CD4-positive, alpha-beta T cell treated with Interleukin-10 for 1 hour (primary cell): Measurements from ENCODE around the gene CDC42EP1.
"Not testable (repeated sequence)": the region's sequence is repeated elsewhere in the genome, so short reads cannot be mapped to it uniquely, and the experiment has no call there.

Experiments used
- DNase-seq: peaks from one replicate; pipeline ENCODE4 v3.0.0-alpha.2; 2020

CDC42EP1 gene, protein sequence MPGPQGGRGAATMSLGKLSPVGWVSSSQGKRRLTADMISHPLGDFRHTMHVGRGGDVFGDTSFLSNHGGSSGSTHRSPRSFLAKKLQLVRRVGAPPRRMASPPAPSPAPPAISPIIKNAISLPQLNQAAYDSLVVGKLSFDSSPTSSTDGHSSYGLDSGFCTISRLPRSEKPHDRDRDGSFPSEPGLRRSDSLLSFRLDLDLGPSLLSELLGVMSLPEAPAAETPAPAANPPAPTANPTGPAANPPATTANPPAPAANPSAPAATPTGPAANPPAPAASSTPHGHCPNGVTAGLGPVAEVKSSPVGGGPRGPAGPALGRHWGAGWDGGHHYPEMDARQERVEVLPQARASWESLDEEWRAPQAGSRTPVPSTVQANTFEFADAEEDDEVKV

DNA sequence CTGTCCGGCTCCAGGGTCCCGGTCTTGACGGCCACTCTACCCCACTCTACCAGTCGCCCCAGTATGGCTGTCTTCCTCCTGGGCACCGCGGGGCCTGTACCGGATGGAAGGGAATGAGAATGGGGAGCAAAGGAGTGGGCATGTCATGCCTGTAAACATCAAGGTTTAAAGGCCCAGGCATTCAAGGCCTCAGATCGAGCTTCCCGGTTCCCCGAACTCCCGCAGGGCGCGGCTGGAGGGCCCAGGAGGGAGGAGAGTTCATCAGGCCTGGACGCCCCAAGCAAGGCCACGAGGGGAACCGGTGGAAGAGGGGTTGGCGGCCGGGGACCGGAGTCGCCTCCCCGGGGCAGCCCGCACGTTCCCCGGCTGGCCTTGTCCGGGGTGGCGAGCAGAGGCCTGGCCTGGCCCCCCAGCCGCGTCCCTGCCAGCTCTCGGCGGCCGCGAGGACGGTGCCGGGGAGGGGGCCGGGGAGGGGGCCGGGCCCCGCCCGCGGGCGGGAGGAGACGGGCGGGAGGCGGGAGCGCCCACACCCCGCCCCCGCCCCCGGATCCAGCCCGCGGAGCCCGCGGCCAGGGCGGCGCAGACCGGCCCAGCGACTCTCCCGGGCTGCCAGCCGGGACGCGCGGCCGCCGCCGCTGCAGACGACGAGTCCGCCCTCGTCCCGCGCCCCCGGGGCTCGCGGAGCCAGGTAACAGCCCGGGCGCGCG lies at the start of gene CDC42EP1:
Gene CDC42EP1, plus strand, starts transcription at position 580 of the 707 bp plus-strand sequence. CDS start 5,870 bp downstream, outside the sequence.
- no peak for DNase-seq

DNA sequence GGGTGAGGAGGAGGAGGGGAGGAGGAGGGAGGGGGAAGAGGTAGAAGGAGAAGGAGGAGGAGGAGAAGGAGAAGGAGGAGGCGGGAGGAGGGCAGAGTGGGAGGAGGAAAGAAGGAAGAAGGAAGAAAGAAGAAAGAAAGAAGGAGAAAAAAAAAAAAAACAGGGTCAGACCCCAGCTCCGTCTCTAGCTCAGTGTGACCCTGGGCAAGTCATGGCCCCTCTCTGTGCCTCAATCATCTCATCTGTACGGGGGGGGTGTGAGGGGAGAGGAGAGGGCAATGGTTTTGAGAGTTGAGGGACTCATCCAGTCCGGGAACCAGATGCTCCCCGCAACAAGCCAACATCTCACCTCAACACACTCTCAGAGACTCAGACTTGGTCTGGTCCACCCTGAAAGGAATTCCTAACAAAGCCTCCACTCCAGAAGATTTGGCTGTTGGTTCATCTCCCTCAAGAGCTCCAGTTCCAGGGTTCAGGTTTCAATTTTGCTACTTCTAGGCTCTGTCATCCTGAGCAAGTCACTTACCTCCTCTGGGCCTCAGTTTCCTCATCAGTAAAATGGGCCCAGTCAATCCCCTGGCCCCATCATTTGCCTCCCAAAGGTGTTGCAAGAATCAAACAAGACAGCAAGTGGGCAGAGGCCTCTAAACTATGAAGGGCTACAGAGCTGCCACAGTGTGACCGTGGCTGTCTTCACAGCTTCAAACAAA lies 48.7 kb upstream of the CDC42EP1 start:
- DNase-seq = no peak

DNA sequence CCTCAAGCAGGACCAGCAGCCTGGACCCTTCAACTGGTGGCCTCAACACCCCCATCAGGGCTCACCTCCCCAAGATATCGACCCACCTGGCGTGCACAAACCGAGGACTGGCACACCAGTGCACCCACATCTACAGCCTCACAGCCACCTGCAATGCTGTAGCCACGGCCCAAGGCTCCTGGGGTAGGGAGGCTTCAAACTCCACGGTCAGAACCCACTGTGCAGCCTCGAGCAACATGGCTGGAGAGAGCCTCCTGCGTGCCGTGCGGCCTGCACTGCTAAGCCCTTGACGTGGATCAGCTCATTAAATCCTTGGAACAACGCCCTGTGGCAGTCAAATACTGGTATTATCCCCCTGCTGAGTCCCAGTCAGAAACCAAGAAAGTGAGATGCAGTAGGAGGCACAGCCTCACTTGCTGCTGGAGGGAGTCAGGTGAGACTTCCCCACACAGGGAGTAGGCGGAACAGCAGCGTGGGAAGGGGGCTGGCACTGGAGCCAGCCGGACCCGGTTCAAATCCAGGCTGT lies 45.7 kb upstream of the CDC42EP1 start:
- DNase-seq = no peak

DNA sequence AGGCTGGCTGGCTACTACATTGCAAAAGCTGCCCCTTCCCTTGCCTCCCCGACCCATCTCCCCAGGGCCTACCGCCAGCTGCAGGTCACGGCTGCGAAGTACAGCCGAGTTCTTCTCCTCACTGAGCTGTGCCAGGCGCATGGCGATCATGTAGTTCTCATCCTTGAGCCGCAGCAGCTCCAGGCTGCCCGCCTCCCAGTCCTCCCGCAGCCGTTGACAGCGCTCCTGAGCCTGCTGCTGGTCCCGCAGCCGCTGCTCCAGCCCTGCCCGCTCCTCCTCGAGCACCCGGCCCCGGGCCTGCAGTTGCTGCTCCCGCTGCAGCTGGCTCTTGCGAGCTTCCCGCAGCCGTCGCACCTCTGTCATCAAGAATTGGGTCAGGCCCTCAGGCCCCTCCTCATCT lies 44.4 kb upstream of the CDC42EP1 start:
- DNase-seq = no peak

DNA sequence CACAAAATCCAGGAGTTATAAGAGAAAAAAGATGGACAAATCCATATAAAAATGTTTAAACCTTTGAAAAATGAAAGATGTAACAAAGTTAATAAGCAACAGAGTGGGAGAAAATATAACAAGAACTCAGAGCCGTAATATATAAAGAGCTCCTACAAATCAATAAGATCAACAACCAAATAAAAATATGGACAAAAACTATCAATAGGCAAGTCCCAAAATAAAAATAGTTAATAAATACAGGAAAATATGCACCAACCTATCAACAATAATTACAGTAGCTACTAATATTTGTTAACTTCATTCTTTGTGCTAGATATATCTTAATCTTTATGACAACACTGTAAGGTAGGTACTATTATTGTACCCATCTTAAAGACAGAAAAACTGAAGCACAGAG lies 43.8 kb upstream of the CDC42EP1 start:
- no peak for DNase-seq

DNA sequence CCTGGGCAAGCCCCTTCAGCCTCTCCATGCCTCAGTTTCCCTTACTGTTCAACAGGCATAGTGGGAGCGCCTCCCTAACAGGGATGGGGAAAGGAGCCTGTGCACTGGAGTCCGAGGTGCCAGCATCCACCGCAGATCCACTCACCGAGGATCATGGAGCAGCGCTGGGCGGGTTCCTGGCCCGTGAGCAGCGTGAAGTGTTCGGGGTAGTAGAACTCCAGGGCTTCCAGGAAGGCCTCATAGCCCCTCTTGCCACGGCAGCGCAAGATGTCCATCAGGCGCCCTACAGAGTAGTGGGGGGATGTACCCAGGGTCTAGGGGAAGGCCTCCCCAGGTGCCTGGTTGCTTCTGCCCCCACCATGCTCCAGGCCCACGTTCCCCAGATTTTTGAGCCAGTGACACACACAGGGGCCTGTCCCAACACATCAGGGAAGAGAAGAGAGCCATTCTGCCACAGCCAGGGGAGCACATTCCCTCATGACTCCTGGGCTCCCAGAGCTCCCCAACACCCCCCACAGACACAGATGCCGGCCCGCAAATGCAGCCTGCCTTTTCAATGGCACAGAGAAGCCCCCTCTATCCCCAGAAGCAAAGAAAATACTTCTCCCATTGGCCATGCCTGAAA lies 42.3 kb upstream of the CDC42EP1 start:
- no peak for DNase-seq

DNA sequence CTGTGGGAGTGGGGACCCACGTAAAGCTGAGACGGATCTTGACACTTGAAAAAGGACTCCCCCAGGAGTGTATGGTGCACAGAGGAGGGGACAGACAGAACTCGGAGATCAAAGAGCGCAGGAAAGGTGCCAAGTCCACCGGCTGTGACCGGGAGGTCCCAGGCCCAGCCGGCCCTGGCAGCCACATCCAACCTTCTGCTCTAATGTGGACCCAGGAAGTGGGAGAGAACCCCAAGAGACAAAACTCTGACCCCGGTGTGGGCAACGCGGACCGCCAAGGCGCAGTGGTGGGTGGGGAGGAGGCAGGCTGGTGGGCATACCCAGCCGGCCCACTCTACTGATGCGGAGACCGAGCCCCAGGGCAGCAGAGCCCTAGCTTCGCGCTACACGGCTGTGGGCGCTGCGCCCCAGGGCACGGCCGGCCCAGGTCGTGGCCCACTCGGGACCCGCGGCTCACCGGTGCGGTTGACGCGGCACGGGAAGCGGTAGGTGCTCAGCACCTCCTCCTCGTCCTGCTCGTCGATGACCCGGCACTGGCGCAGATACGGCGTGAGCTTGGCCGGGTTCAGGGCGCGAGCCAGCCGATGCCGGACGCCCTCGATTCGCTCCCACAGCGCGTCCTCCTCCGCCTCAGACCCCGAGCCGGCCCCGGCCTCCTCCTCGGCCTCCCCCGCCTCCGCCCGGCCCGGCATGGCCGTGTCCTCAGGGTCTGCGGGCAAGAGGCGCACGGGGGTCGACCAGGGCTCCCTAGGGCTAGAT lies 41.6 kb upstream of the CDC42EP1 start:
- no peak for DNase-seq

DNA sequence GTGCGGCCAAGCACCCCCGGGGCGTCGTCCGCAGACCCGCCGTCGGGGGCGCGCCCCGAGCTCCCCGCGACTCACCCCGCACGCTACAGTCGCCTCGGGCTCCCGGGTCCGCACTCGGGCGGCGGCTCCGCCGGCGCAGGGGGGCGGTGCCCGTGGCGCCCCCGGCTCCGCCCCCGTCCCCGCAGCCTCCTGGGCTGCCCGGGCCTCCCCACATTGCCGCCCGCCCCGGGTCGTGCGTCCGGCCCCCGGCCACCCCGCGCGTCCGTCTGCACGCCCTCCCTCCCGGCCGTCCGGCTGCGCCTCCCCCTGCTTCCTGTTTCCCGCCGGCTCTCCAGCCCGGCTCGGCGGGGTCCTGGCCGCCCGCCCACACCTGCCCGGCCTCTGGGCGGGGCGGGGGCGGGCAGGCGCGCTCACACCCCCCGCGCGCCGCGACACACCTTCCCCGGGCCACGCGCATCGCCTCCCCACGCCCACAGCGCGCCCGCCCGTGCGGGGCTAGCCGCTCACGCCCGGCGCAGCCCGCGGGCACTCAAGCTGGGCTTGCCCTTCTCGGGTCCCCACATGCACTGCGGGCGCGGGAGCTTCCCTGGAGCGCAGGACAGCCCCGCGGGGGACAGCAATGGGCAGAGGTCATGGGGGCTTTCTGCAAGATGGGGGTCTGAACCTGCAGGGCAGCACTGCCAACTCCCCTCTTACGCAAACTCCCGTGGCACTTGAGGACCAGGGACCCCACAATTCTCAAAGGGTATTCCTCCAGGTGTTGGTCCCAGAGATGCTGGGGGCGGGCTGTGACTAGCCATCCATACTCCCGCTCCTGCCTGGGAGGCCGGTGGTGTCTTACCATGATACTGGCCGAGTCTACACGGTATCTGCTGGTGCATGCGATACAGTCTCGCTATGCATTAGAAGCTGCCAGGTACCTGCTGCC lies 40.7 kb upstream of the CDC42EP1 start, which contains the start of gene CARD10:
Gene CARD10, minus strand, starts transcription at position 148 of the 928 bp plus-strand sequence. CDS start 215 bp downstream, outside the sequence.
- no peak for DNase-seq

DNA sequence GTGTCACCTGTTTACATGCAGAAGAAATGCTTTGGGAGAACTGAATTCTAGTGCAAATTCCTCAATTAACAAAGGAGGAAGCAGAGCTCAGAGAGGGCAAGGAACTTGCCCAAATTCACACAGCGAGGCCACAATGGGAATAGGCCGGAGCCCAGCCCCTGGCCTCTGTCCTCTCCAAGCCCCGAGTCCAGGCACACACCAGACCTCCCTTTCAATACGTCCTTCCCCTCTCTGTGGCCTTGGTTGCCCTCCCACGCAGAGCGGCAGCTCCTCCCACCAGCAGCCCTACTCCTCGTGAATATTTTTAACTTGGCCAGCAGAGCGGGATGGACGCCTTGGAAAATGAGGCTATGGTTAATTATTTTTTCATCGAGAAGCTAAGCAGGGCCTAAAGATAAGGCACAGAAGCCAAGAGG lies 39.5 kb upstream of the CDC42EP1 start:
- no peak for DNase-seq

DNA sequence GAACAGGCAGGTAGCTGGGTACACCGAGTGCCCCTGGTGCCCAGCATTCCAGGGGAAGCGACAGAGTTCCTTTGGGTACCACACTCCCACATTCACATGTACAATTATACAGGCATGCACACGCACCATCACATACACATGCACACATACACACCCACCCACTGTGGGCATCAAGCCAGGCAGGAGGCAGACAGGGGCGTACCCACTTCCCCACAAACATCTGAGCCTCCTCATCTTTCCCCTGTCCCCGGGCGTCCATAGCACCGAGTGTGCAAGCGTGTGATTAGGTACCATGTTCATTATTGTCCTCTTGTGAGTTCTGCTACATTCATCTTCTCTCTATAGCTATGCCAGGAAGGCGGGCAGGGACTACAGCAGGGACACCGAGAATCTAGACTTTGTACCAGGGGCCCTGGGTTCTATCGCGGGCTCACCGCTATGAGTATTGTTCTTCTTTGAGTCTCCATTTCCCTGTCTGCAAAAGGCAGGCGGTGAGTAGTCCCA lies 39.0 kb upstream of the CDC42EP1 start:
- DNase-seq = no peak

DNA sequence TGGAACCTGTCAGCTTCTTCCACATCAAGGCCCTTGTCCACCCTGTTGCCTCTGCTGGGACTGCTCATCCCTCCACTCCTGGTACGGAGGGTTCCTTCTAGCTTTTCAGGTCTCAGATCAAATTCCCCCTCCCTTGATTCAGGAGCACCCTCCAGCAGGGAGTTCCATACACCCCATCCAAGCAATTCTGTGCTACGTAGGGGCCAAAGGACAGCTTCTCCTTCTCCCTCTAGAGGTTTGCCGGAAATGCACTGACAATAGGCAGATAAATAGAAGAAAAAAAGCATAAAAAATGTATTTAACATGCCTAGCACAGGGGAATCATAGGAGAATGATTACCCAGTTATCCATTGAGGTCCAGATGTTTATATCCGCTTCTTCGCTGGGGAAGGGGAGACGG lies 37.8 kb upstream of the CDC42EP1 start:
- no peak for DNase-seq

DNA sequence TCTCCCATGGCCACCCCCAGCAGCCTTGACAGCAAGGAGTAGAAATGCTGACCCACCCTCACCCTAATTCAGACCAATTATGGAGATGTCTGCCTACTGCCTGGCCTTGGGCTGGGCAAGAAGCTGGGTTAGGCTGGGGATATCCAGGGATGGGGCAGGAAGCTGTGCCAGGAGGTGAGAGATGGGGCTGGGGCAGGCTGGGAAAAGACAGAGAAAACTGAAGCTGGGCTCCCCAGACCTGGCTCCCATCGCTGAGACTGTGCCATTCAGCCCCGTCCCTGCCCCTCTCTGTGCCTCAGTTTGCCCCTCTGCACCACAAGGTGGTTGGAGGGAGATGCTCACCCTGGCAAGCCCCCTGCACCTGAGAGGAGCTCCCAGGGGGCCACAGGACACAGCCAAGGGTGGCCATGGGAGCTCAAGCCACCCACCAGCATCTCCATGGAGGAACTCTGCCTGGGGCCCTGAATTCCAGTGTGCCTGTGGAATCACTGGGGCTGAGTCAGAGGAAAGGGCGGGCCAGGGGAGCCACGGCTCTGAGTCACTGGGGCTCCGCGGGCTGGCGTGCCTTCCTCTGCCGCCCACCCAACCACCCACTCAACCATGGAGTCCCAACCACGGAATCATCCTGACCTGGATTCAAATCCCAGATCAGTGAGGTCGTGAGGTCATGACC lies 35.1 kb upstream of the CDC42EP1 start:
- no peak for DNase-seq

DNA sequence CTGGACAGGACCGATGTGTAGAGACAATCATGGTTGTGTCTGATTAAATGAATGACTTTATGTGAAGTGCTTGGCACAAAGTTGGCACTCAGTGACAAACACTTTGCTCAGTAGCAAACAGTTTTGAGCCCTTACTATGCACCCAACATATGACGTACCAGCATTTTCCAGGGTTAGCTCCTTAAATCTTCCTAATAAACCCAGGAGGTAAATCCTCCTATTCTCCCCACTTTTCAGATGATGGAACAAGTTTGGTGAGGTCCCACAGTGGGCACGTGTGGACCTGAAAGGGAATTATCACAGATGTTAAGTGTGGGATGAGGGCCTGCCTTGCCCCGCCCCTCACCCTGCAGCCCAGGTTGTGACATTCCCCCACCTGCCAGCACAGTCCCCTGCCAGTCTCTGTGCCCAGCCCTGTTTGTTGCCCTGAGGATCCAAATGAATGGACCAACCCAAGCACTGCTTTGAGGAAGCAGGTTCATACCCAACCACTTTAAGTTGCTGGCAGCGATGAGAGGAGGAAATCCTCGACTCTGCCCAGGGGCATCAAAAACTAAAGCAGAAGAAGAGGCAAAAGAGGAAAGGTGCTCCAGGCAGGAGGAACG lies 34.4 kb upstream of the CDC42EP1 start:
- no peak for DNase-seq

DNA sequence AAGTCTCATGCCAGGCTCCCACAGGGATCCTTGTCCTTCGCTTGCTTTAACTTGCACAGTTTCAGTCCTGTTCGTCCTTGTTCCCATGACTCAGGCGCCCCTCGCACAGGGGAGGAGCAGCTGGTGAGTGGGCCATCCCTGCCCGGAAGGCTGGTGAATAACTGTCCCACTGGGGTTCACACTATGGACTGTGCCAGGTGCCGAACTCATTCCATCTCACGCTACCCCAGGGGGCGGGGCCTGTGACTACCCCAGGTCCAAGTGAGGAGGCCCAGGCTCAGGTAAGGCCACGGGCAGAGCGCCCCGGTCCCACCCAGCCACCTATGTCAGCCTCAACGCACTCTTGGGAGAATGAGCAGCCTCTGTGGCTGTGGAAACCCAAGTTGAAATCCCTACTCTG lies 33.9 kb upstream of the CDC42EP1 start:
- DNase-seq = no peak

DNA sequence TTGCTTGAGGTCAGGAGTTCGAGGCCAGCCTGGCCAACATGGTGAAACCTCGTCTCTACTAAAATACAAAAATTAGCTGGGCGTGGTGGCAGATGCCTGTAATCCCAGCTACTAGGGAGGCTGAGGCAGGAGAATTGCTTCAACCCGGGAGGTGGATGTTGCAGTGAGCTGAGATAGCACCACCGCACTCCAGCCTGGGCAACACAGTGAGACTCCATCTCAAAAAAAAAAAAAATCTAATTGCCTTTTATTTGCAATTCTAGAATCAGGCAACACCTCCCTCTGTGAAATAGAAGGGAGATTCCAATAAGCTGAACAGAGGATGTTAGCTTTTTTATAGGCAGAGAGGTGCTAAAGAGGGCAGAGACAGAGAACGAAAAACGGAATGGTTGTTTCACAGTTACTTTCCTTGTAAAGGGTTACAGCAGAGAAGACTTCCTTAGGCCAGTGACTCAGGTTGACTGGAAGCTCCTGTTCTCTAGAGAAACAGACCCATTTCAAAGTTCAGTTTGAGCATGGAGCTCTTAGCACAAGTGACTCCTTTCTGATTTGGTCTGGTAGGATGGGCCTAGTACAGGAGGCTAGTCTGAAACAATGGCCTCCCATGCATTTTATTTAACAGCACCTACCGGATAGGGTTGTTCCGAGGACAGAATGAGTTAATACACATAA lies 33.1 kb upstream of the CDC42EP1 start:
- DNase-seq = not testable (repeated sequence)

DNA sequence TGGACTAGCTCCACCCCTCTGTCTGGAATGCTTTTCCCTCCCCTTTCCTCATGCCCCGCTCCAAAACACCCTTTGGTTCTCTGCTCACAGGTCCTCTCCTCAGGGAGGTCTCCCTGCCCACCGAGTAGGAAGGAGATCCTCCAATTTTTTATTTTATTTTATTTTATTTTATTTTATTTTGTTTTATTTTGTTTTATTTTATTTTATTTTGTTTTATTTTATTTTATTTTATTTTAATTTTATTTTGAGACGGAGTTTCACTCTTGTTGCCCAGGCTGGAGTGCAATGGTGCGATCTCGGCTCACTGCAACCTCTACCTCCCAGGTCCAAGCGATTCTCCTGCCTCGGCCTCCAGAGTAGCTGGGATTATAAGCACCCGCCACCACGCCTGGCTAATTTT lies 32.3 kb upstream of the CDC42EP1 start:
- not testable (repeated sequence) for DNase-seq

DNA sequence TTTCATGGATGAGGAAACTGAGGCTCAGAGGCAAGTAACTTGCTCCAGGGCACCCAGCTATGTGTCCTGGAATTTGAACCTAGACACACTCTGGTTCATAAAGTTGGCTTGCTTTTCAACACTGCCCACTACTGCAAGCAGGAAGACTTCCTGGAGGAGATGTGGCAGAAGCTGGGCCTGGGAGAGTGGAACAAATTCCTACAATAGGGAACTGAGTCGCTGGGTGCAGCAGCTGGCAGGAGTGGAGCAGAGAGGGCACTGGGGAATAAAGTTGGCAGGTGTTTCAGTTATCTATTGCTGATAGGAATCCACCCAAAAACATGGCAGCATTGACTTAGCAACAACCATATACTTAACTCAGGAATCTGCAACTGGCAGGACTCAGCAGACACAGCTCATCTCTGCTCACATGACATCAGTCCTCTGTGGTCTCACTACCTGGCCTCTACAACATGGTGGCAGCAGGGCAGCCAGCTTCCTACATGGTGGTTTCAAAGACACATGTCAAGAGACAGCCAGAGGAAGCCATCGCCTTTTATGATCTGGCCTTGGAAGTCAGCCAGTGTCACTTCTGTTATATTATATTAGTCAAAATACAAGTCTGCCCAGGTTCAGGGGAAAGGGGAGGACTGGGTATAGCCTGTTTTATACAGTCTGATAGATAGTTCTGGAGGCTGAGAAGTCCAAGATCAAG lies 30.5 kb upstream of the CDC42EP1 start:
- DNase-seq = no peak

DNA sequence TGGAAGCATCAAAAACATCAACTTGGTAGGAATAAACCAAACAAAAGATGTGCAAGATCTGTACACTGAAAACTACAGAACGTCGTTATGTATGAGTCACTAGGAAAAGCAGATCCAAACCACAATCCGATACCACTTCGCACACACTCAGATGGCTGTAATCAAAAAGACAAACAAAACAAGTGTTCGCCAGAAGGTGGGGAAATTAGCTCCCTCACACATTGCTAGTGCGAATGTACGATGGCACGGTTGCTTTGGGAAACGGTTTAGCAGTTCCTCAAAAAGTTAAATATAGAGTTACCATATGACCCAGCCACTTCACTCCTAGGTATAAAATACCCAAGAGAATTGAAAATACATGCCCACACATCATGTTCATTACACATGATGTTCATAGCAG lies 26.3 kb upstream of the CDC42EP1 start:
- no peak for DNase-seq
